Measurements from ENCODE around the gene STK39.
"Not testable (repeated sequence)": the region's sequence is repeated elsewhere in the genome, so short reads cannot be mapped to it uniquely, and the experiment has no call there.

Gene STK39

DNA sequence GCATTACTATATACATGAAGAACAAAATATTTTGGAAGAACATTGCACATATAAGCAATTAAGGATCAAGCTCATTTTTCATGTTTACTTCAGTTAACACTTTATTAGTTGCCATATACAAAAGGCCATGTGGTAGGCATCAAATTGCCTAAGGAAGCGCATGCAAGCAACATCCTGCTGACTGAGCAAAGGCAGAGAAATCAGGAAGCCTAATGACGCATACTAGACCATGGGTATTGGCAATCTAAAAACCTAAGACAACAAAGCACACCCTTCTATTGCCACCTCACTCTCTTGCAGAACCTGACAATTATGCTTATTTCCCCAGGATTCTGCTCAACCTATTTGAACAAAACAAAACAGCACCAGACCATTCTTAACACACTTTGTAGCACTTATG, 171.9 kb downstream of the STK39 start:
- DNase-seq = no peak

- DNase-seq = no peak
These were observed 174.6 kb downstream of the STK39 start for GRCh38 chr2:168072626-168073303.

DNA sequence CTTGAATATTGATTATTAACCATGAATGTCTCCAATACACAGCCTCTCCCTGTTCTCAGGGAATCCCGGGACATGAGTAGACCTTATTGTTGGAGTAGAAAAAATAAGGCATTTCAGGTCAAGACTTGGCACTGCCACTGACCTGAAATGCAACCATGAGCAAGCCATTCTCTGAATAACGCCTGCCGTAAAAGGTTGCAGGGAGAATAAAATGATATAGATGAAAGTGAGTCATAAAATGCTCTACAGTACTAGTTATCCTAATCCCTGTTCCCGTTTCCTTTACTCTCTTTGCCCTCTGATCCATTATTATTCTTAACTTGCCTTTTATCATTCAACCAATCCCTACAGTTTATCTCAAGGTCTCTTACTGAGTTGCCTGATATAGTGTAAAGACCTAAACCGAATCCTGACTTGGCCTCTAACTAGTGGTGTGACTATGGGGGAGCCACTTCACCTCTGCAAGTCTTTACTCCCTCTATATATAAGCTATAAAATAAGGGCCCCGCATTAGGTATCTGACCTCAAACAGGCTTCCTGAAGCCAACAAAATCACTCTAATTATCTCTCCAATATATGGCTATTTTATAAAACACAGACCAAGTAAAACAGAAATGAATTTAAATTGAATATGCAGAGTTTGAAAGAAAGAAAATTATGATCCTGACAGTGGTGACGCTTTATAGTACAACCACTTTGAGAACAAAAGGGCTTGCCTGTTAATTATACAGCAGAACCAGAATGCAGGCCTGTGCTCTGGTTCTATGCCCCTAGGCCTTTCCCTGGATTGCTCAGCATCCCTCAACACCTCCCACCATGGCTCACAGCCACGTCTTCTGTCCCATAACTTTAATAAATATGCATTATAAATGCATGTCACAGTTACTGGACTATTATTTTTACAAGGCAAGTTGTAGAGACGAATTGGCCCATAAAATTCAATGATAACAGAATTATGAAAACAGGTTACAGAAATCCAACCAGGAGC, 183.1 kb downstream of the STK39 start:
- DNase-seq = no peak

DNA sequence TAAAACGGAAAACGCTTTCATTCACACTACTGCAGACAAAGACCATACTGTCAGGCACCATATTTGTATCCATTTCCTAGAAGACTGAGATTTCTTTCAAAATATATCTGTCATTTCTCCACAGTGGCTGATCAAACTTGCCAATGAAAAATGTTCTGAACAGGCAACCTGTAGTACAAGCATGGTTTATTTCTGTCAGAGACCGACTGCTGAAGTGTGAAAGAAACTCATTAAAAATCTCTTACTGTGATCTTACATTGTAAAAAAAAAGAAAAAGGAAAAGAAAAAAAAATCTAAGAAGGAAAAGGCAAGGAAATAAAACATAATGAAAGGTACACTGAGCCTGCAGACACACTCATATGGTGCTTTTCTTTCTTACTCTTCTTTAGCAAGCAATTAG, 184.5 kb downstream of the STK39 start:
- no peak for DNase-seq

DNA sequence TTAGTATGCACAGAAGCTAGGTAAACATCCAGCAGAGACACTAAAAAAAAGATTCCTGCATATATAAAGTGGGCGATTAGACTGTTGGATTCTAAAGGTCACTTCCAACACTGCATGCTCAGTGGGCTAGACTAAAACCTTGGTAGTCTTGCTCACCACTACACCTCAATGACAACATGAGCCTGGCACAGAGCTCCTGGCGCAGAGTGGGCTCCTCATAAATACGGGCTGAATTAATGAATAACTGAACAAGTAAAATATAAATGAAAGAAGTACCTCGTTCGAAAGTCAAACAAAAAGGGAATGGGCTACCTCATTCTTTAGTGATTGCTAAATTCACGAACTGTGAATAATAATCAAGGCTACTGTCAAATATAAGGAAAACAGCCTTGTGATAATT, 185.3 kb downstream of the STK39 start:
- DNase-seq = no peak

GRCh38 chr2:168060986-168061750, 186.2 kb downstream of the STK39 start:
- no peak for DNase-seq

DNA sequence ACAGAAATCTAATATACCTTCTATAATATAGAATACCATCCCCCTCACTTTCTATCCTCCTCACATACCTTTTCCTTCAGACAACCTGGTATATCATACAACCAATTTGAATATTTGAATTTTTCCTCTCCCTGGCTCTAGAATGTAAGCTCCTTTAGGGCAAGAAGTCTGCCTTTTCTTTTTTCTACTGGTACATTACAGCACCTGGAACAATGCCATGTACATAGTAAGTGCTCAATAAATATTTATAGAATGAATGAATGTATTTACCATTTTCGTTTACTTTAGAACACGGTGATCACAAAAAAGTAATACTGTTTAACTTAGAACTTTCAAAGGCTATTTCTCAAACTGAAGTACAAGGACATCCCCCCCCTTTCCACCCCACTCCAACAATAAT, 187.6 kb downstream of the STK39 start:
- DNase-seq = no peak

DNA sequence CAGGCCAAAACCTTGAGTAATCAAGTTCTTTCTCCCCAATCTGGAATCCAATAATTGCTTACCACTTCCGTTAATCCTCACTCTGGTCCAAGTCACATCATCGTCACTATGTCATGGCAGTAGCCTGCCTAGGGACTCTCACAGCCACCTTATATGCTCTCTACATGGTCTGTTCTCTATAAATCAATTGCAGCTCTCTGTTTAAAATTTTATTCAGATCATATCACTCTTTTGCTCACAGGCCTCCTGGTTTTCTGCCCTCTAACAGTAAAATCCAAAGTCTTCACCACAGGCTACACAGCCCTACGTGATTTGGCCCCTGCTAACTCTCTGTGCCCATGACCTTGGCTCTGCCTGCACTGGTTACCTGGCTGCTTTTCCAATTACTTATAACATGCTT, 188.7 kb downstream of the STK39 start:
- no peak for DNase-seq

- DNase-seq = no peak
These were observed 191.1 kb downstream of the STK39 start for GRCh38 chr2:168056242-168056787.

- no peak for DNase-seq
These were observed 192.7 kb downstream of the STK39 start for GRCh38 chr2:168054657-168055056.

DNA sequence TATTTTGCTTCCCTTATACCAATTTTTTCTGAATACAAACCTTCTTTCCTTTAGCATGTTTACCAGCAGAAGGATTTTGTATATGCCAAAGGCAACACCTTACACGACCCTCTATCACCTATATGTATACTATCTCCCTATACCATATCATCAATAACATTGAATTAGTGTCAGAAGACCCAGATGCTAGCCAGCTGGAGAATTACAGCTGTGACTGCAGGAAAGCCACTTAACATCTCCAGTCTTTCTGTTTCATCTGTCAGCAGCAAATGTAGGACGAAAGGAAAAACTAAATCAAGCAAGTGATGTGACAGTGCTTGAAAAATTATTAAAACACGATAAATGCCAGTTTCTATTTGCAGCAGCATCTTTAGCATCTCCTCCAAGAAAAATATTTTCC, 193.7 kb downstream of the STK39 start:
- no peak for DNase-seq

GRCh38 chr2:168052773-168053172, 194.6 kb downstream of the STK39 start:
- no peak for DNase-seq

- DNase-seq = no peak
These were observed 197.0 kb downstream of the STK39 start for GRCh38 chr2:168050377-168050776.

DNA sequence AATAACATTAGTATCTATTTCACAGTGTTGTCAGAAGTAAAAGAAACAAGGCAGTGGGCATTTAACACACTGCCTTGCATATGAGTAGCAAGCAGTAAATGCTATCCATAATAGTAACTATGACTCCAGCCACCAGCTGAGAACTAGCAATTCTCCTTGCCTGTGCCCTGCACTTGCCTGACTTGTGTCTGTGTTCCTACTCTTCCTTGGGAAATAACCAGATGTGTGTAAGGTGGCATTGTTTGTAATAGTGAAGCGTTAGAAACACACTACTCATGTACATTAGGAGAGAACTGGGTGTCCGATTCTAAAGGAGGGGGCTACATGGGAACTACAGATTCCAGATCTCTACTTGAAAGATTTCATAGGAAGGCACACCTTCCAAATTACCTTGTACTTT, 197.8 kb downstream of the STK39 start:
- DNase-seq = no peak

- DNase-seq = no peak
These were observed 200.2 kb downstream of the STK39 start for GRCh38 chr2:168047091-168047690.

- no peak for DNase-seq
These were observed 202.8 kb downstream of the STK39 start for GRCh38 chr2:168044579-168044978.

GRCh38 chr2:168044176-168044575, 203.2 kb downstream of the STK39 start:
- DNase-seq = no peak

GRCh38 chr2:168042127-168042824, 205.1 kb downstream of the STK39 start:
- not testable (repeated sequence) for DNase-seq

DNA sequence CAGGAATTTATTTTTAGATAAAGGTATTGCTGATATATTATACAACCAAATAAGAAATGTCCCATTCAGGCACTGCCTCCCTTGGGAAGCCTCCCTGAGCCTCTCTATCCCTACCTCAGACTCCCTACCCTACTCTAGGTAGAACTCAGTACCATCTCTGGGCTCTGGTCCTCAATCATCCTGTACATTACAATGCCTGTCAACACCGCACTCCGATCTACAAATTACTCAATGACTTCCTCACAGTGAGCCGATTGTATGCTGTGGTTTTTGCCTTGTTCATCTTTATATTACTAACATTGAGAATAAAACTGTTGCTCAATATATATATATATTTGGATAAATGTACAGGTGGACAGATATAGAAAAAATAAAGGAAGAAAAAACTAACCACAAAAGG, 207.5 kb downstream of the STK39 start:
- DNase-seq = no peak

DNA sequence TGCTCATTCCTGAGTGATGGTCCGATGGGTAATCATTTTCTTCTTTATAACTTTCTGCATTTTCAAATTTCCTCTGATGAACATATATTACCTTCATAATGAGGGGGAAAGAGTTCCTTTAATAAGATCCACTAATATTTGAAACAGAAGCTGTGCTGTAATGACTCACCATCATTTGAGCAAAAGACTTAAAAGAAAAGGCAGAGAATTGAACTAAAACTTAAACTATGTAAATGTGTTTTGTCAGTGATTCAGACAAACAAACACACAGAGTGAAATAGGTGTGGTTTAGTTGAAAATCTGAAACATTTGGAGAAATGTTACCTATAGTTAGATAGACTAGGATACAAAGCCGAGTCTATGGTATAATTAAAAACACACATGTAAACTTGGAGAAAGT, 209.6 kb downstream of the STK39 start:
- DNase-seq = no peak

- DNase-seq = no peak
These were observed 211.9 kb downstream of the STK39 start for GRCh38 chr2:168035458-168035857.

GRCh38 chr2:168034616-168035015, 212.8 kb downstream of the STK39 start:
- no peak for DNase-seq
